Kidney (tissue), 14 donors: ENCODE measurements around the gene EMC9. TPM values are rescaled to one million over a fixed set of nuclear protein-coding genes. Genes with fewer than 3 reads are reported as not detected.

ENCODE experiments used
- DNase-seq, 5 donors: peaks; one replicate each; pipeline ENCODE4 v3.0.0-alpha.2; 2013 to 2020
- FAIRE-seq: peaks from 2 replicates; lab custom pipeline; 2012; peaks lifted over from hg19 to GRCh38; lab: Jason Lieb, UNC
- H3K27ac ChIP-seq, 2 donors: one replicate each; pipeline ENCODE4 v1.7.0; 2013; ENCODE audit warnings: low read depth in 2 of 2, low read length in 2 of 2, inconsistent platforms in 1 of 2
- H3K27me3 ChIP-seq: one replicate; pipeline ENCODE4 v1.7.1; 2013; ENCODE audit warnings: low read length, inconsistent platforms; ENCODE audit not compliant: control insufficient read depth, insufficient read depth
- H3K36me3 ChIP-seq, 3 donors: one replicate each; pipeline versions ENCODE4 v1.7.0 to v1.7.1; 2013; ENCODE audit warnings: low read length in 3 of 3, control low read depth in 1 of 3, inconsistent platforms in 1 of 3; ENCODE audit not compliant: insufficient read depth in 3 of 3, control insufficient read depth in 2 of 3
- H3K4me1 ChIP-seq, 3 donors: one replicate each; pipeline versions ENCODE4 v1.7.0 to v1.7.1; 2013; ENCODE audit warnings: low read length in 3 of 3, inconsistent platforms in 1 of 3, low read depth in 1 of 3; ENCODE audit not compliant: control insufficient read depth in 2 of 3, insufficient read depth in 2 of 3
- H3K4me3 ChIP-seq, 3 donors: one replicate each; pipeline versions ENCODE4 v1.7.0 to v1.8.1; 2013; ENCODE audit warnings: low read length in 3 of 3, control low read depth in 1 of 3, inconsistent platforms in 1 of 3
- H3K9ac ChIP-seq, 3 donors: one replicate each; pipeline versions ENCODE4 v1.7.0 to v1.7.1; 2013; ENCODE audit warnings: low read length in 3 of 3, control low read depth in 1 of 3, inconsistent platforms in 1 of 3
- H3K9me3 ChIP-seq, 3 donors: one replicate each; pipeline versions ENCODE4 v1.7.0 to v1.7.1; 2013; ENCODE audit warnings: low read length in 3 of 3, control low read depth in 1 of 3, inconsistent platforms in 1 of 3; ENCODE audit not compliant: control insufficient read depth in 2 of 3, insufficient read depth in 1 of 3
- intact Hi-C: fragments of 100-400 bp; cut with DNase I; formaldehyde crosslinking; loops from one replicate; pipeline ENCODE4 v1.11.1; 2022
- polyA plus RNA-seq: library from polyadenylated mRNA; stranded (reverse); fragments of 350-450 nt; fragmentation: Illumina TruSeq; extraction: RNeasy Lipid Tissue Mini Kit (QIAGEN cat#74804); gene quantifications from one replicate; pipeline ENCODE4 v1.2.3, GENCODE V29; 2014; ENCODE audit warnings: low read depth, low replicate concordance; ENCODE audit not compliant: insufficient read depth
- total RNA-seq: library from RNA; stranded (reverse); fragmentation: NEBNext Ultra II Directional; extraction: Animal tissue kit (Norgen Biotek cat#: 25700); gene quantifications from one replicate; pipeline ENCODE4 v1.2.1, GENCODE V29; 2021
- TF ChIP-seq, protein P1 (sequence below): IDR thresholded peaks from 3 replicates; pipeline ENCODE4 v1.5.1; 2012; ENCODE audit warnings: mild to moderate bottlenecking, moderate library complexity, borderline replicate concordance; ENCODE audit not compliant: insufficient read depth; ENCODE audit errors: extremely low read depth
- donor health status: control.
- donor health status: control.
- donor health status: control.
- donor health status: control.
- donor health status: control.
- donor health status: DM: yes; HTN: yes; CAD: no.
- donor health status: Normal renal cell carcinoma (clear cell type).

EMC9 gene
- total and polyA plus RNA-seq, 2 donors from 2014 or later: 22.1 to 62.5 TPM

DNA sequence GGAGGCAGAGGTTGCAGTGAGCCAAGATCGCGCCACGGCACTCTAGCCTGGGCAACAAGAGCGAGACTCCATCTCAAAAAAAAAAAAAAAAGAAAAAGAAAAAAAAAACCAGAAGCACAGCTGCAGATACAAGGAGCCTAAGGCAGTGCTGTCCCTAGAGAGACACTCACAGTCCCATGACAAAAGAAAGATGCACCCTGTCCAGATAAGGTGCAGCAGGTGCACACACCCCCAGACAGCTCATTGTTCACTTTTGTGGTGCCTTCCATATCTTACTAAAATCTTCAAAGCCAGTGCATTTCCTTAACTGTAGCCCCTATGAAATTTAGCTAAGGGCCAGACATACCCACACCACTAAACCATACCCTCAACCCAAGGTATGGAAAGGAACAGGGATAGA is 19.0 kb downstream of the EMC9 start:
- Histone ChIP-seq H3K36me3 (peaks cover 9 to 57% (median 44%) of the 10 kb centered on the region in 3 donors), H3K9ac (no peak overlapping the region), H3K4me3 (no peak overlapping the region), H3K9me3 (no peaks in the 10 kb centered on the region), H3K27me3 (no peaks in the 10 kb centered on the region), H3K4me1 (no peaks in the 10 kb centered on the region), H3K27ac (no peak overlapping the region)
- intact Hi-C loops: no loop called here
- DNase-seq (no peak), FAIRE-seq (no peak)
- TF ChIP-seq, protein P1, sequence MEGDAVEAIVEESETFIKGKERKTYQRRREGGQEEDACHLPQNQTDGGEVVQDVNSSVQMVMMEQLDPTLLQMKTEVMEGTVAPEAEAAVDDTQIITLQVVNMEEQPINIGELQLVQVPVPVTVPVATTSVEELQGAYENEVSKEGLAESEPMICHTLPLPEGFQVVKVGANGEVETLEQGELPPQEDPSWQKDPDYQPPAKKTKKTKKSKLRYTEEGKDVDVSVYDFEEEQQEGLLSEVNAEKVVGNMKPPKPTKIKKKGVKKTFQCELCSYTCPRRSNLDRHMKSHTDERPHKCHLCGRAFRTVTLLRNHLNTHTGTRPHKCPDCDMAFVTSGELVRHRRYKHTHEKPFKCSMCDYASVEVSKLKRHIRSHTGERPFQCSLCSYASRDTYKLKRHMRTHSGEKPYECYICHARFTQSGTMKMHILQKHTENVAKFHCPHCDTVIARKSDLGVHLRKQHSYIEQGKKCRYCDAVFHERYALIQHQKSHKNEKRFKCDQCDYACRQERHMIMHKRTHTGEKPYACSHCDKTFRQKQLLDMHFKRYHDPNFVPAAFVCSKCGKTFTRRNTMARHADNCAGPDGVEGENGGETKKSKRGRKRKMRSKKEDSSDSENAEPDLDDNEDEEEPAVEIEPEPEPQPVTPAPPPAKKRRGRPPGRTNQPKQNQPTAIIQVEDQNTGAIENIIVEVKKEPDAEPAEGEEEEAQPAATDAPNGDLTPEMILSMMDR: no peak

DNA sequence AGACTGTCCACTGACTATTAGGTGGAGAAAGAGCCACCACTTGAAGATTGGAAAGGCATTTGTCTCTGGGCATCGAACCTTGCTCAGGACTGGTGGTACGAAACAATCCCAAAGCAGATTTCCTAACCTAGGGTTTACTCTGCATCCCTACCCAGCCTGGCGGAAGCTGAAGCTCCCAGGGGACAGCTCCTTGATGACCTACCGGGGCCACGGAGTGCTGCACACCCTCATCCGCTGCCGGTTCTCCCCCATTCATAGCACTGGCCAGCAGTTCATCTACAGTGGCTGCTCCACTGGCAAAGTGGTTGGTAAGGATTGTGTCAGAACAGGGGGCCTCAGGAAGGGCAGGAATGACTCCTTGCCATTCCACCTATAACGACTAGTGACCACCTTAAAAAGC is 20.2 kb downstream of the EMC9 start:
- Histone ChIP-seq H3K9me3 (no peaks in the 10 kb centered on the region), H3K27me3 (no peaks in the 10 kb centered on the region), H3K27ac (no peak overlapping the region), H3K4me1 (peaks cover 0 to 8% (median 7%) of the 10 kb centered on the region in 3 donors), H3K36me3 (peaks cover 9 to 59% (median 44%) of the 10 kb centered on the region in 3 donors), H3K9ac (no peak overlapping the region), H3K4me3 (no peak overlapping the region)
- DNase-seq (no peak), FAIRE-seq (no peak)
- TF ChIP-seq, protein P1: no peak
- intact Hi-C loops: no loop called here

DNA sequence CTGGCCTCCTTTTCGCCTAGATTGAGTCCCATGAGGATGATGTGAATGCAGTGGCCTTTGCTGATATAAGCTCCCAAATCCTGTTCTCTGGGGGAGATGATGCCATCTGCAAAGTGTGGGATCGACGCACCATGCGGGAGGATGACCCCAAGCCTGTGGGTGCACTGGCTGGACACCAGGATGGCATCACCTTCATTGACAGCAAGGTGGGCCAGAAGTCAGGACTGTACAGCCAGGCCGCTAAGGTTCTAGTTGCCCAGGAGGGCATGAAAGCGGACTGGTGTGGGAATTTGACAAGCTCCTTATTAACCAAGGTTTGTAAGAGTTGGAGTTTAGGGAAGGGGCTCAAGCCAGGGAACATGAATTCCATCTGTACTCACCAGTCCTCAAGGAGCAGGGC is 21.7 kb downstream of the EMC9 start:
- H3K9me3 ChIP-seq: no peaks in the 10 kb centered on the region
- H3K27ac ChIP-seq: no peak overlapping the region
- H3K9ac ChIP-seq: no peak overlapping the region
- DNase-seq (no peak), FAIRE-seq (no peak)
- TF ChIP-seq, protein P1: no peak
- H3K4me1 ChIP-seq: peaks cover 0 to 18% (median 10%) of the 10 kb centered on the region in 3 donors
- no peaks in the 10 kb centered on the region for H3K27me3 ChIP-seq
- no peak overlapping the region for H3K4me3 ChIP-seq
- peaks cover 9 to 59% (median 44%) of the 10 kb centered on the region in 3 donors for H3K36me3 ChIP-seq
- intact Hi-C loops: no loop called here

DNA sequence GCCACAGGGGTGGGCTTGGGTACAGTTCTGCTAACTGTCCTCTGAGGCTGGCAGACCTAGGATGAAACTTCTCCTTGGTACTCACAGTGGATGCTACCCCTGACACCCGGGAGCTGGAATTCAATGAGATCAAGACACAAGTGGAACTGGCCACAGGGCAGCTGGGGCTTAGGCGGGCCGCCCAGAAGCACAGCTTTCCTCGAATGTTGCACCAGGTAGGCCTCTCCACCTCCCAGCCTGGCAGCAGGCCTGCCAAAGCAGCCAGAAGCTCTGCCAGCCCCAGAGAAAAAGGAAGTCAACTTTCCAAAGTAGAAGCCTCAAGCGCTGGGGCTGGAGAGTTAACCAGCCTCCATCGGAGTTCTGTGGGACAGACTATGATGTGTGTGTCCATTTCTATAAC is 24.2 kb downstream of the EMC9 start:
- TF ChIP-seq, protein P1: no peak
- peaks cover 0 to 20% (median 10%) of the 10 kb centered on the region in 3 donors for H3K4me1 ChIP-seq
- H3K4me3 ChIP-seq: no peak overlapping the region
- no peak for FAIRE-seq
- peaks cover 9 to 43% (median 31%) of the 10 kb centered on the region in 3 donors for H3K36me3 ChIP-seq
- H3K27me3 ChIP-seq: no peaks in the 10 kb centered on the region
- intact Hi-C loops: no loop called here
- no peak overlapping the region for H3K27ac ChIP-seq
- no peaks in the 10 kb centered on the region for H3K9me3 ChIP-seq
- peak in 1 of 5 donors; percentile 61 for DNase-seq
- H3K9ac ChIP-seq: no peak overlapping the region
